DOHH2 (cell line): ENCODE data around the gene ZSCAN1.

Experiments
- EZH2phosphoT487 ChIP-seq: fragments of 200-600 bp; sonication (generic); IDR thresholded peaks from 2 replicates; pipeline ENCODE4 v1.6.1; 2017; ENCODE audit warnings: borderline replicate concordance, mild to moderate bottlenecking, antibody characterized with exemption, low read length, moderate library complexity, mixed read lengths
- TF ChIP-seq, protein P1 (sequence below): fragments of 200-600 bp; sonication (generic); IDR thresholded peaks from one replicate; pipeline ENCODE4 v1.5.1; 2014; ENCODE audit warnings: antibody characterized with exemption, mild to moderate bottlenecking, low read depth, low read length; ENCODE audit not compliant: poor library complexity, severe bottlenecking

DNA sequence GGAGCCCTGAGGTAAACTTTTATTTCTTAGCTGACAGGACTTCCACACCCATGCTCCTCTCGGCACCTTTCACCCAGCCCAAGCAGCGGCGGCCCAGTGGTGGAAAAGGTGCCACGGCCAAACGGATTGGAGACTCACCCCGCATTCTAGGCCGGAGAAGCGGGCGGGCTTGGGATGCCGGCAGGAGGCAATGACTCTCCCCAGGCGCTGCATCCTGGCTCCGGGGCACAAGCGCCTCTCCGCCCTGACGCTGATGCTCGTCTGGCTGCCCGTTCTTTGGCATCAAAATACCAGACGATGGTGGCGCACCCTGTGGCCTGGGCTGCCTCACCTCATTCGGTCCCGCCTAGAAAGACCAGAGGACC, 24.5 kb upstream of the ZSCAN1 start:
- TF ChIP-seq, protein P1, sequence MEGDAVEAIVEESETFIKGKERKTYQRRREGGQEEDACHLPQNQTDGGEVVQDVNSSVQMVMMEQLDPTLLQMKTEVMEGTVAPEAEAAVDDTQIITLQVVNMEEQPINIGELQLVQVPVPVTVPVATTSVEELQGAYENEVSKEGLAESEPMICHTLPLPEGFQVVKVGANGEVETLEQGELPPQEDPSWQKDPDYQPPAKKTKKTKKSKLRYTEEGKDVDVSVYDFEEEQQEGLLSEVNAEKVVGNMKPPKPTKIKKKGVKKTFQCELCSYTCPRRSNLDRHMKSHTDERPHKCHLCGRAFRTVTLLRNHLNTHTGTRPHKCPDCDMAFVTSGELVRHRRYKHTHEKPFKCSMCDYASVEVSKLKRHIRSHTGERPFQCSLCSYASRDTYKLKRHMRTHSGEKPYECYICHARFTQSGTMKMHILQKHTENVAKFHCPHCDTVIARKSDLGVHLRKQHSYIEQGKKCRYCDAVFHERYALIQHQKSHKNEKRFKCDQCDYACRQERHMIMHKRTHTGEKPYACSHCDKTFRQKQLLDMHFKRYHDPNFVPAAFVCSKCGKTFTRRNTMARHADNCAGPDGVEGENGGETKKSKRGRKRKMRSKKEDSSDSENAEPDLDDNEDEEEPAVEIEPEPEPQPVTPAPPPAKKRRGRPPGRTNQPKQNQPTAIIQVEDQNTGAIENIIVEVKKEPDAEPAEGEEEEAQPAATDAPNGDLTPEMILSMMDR: no peak
- TF ChIP-seq EZH2phosphoT487: no peak
